ENCODE data around the gene PTPRN2. TPM values are rescaled to one million over a fixed set of nuclear protein-coding genes. Genes with fewer than 3 reads are reported as not detected.

Gene PTPRN2
- polyA plus RNA-seq, 2 donors = 0.37 to 0.40 TPM

- Histone ChIP-seq H3K4me1 (ENCODE audit: control insufficient read depth in 2 of 2, insufficient read depth in 2 of 2, low read length in 1 of 2) (no peaks in the 10 kb centered on the region), H3K9me3 (ENCODE audit: control insufficient read depth in 2 of 2, insufficient read depth in 1 of 2, low read depth in 1 of 2, low read length in 1 of 2) (peaks cover 0 to 12% of the 10 kb centered on the region in 2 donors), H3K27me3 (ENCODE audit: control insufficient read depth in 1 of 2, insufficient read depth in 2 of 2, low read length in 2 of 2) (no peaks in the 10 kb centered on the region), H3K36me3 (ENCODE audit: control insufficient read depth in 2 of 2, insufficient read depth in 2 of 2, low read length in 1 of 2) (no peaks in the 10 kb centered on the region), H3K27ac (ENCODE audit: low read depth in 2 of 2, low read length in 1 of 2) (no peak overlapping the region), H3K4me3 (ENCODE audit: low read depth in 1 of 2, low read length in 2 of 2) (no peak overlapping the region)
- 84 to 87% methylated on average over 14 of the region's 14 CpGs for WGBS, 2 donors
These were observed 339.7 kb downstream of the PTPRN2 start for GRCh38 chr7:158247758-158248487.

- no peaks in the 10 kb centered on the region for H3K36me3 ChIP-seq (ENCODE audit: control insufficient read depth in 2 of 2, insufficient read depth in 2 of 2, low read length in 1 of 2)
- H3K27ac ChIP-seq (ENCODE audit: low read depth in 2 of 2, low read length in 1 of 2) = no peak overlapping the region
- 85% methylated on average over 28 of the region's 28 CpGs for WGBS, 2 donors
- H3K27me3 ChIP-seq (ENCODE audit: control insufficient read depth in 1 of 2, insufficient read depth in 2 of 2, low read length in 2 of 2) = no peaks in the 10 kb centered on the region
- H3K4me1 ChIP-seq (ENCODE audit: control insufficient read depth in 2 of 2, insufficient read depth in 2 of 2, low read length in 1 of 2) = no peaks in the 10 kb centered on the region
- H3K9me3 ChIP-seq (ENCODE audit: control insufficient read depth in 2 of 2, insufficient read depth in 1 of 2, low read depth in 1 of 2, low read length in 1 of 2) = peaks cover 0 to 9% of the 10 kb centered on the region in 2 donors
- H3K4me3 ChIP-seq (ENCODE audit: low read depth in 1 of 2, low read length in 2 of 2) = no peak overlapping the region
These were observed 340.5 kb downstream of the PTPRN2 start for GRCh38 chr7:158246960-158247673.

GRCh38 chr7:158246272-158246959, 341.2 kb downstream of the PTPRN2 start:
- Histone ChIP-seq H3K4me1 (ENCODE audit: control insufficient read depth in 2 of 2, insufficient read depth in 2 of 2, low read length in 1 of 2) (no peaks in the 10 kb centered on the region), H3K9me3 (ENCODE audit: control insufficient read depth in 2 of 2, insufficient read depth in 1 of 2, low read depth in 1 of 2, low read length in 1 of 2) (peaks cover 0 to 9% of the 10 kb centered on the region in 2 donors), H3K4me3 (ENCODE audit: low read depth in 1 of 2, low read length in 2 of 2) (no peak overlapping the region), H3K27me3 (ENCODE audit: control insufficient read depth in 1 of 2, insufficient read depth in 2 of 2, low read length in 2 of 2) (no peaks in the 10 kb centered on the region), H3K27ac (ENCODE audit: low read depth in 2 of 2, low read length in 1 of 2) (no peak overlapping the region), H3K36me3 (ENCODE audit: control insufficient read depth in 2 of 2, insufficient read depth in 2 of 2, low read length in 1 of 2) (no peaks in the 10 kb centered on the region)
- WGBS, 2 donors = 89 to 91% methylated on average over 24 of the region's 24 CpGs

GRCh38 chr7:158245724-158246041, 341.9 kb downstream of the PTPRN2 start:
- Histone ChIP-seq H3K27ac (ENCODE audit: low read depth in 2 of 2, low read length in 1 of 2) (no peak overlapping the region), H3K36me3 (ENCODE audit: control insufficient read depth in 2 of 2, insufficient read depth in 2 of 2, low read length in 1 of 2) (no peaks in the 10 kb centered on the region), H3K9me3 (ENCODE audit: control insufficient read depth in 2 of 2, insufficient read depth in 1 of 2, low read depth in 1 of 2, low read length in 1 of 2) (peaks cover 0 to 9% of the 10 kb centered on the region in 2 donors), H3K4me1 (ENCODE audit: control insufficient read depth in 2 of 2, insufficient read depth in 2 of 2, low read length in 1 of 2) (no peaks in the 10 kb centered on the region), H3K4me3 (ENCODE audit: low read depth in 1 of 2, low read length in 2 of 2) (no peak overlapping the region), H3K27me3 (ENCODE audit: control insufficient read depth in 1 of 2, insufficient read depth in 2 of 2, low read length in 2 of 2) (no peaks in the 10 kb centered on the region)
- 95 to 97% methylated on average over 12 of the region's 12 CpGs for WGBS, 2 donors

- Histone ChIP-seq H3K4me1 (ENCODE audit: control insufficient read depth in 2 of 2, insufficient read depth in 2 of 2, low read length in 1 of 2) (no peaks in the 10 kb centered on the region), H3K4me3 (ENCODE audit: low read depth in 1 of 2, low read length in 2 of 2) (no peak overlapping the region), H3K27ac (ENCODE audit: low read depth in 2 of 2, low read length in 1 of 2) (no peak overlapping the region), H3K9me3 (ENCODE audit: control insufficient read depth in 2 of 2, insufficient read depth in 1 of 2, low read depth in 1 of 2, low read length in 1 of 2) (peaks cover 0 to 9% of the 10 kb centered on the region in 2 donors), H3K36me3 (ENCODE audit: control insufficient read depth in 2 of 2, insufficient read depth in 2 of 2, low read length in 1 of 2) (no peaks in the 10 kb centered on the region), H3K27me3 (ENCODE audit: control insufficient read depth in 1 of 2, insufficient read depth in 2 of 2, low read length in 2 of 2) (no peaks in the 10 kb centered on the region)
- WGBS, 2 donors = 95 to 96% methylated on average over 40 of the region's 40 CpGs
These were observed 342.5 kb downstream of the PTPRN2 start for GRCh38 chr7:158244873-158245723.

- Histone ChIP-seq H3K36me3 (ENCODE audit: control insufficient read depth in 2 of 2, insufficient read depth in 2 of 2, low read length in 1 of 2) (no peaks in the 10 kb centered on the region), H3K4me3 (ENCODE audit: low read depth in 1 of 2, low read length in 2 of 2) (no peak overlapping the region), H3K27me3 (ENCODE audit: control insufficient read depth in 1 of 2, insufficient read depth in 2 of 2, low read length in 2 of 2) (no peaks in the 10 kb centered on the region), H3K9me3 (ENCODE audit: control insufficient read depth in 2 of 2, insufficient read depth in 1 of 2, low read depth in 1 of 2, low read length in 1 of 2) (peaks cover 0 to 5% of the 10 kb centered on the region in 2 donors), H3K27ac (ENCODE audit: low read depth in 2 of 2, low read length in 1 of 2) (no peak overlapping the region), H3K4me1 (ENCODE audit: control insufficient read depth in 2 of 2, insufficient read depth in 2 of 2, low read length in 1 of 2) (no peaks in the 10 kb centered on the region)
- WGBS, 2 donors = 95% methylated on average over 4 of the region's 4 CpGs
These were observed 343.2 kb downstream of the PTPRN2 start for GRCh38 chr7:158244430-158244829.

GRCh38 chr7:158241919-158242318, 345.7 kb downstream of the PTPRN2 start:
- Histone ChIP-seq H3K27ac (ENCODE audit: low read depth in 2 of 2, low read length in 1 of 2) (no peak overlapping the region), H3K27me3 (ENCODE audit: control insufficient read depth in 1 of 2, insufficient read depth in 2 of 2, low read length in 2 of 2) (no peaks in the 10 kb centered on the region), H3K4me1 (ENCODE audit: control insufficient read depth in 2 of 2, insufficient read depth in 2 of 2, low read length in 1 of 2) (peaks cover 0 to 2% of the 10 kb centered on the region in 2 donors), H3K4me3 (ENCODE audit: low read depth in 1 of 2, low read length in 2 of 2) (no peak overlapping the region), H3K36me3 (ENCODE audit: control insufficient read depth in 2 of 2, insufficient read depth in 2 of 2, low read length in 1 of 2) (no peaks in the 10 kb centered on the region), H3K9me3 (ENCODE audit: control insufficient read depth in 2 of 2, insufficient read depth in 1 of 2, low read depth in 1 of 2, low read length in 1 of 2) (peaks cover 0 to 4% of the 10 kb centered on the region in 2 donors)
- WGBS, 2 donors = 81 to 83% methylated on average over 7 of the region's 7 CpGs

GRCh38 chr7:158240801-158241200, 346.8 kb downstream of the PTPRN2 start:
- 76 to 84% methylated on average over 3 of the region's 3 CpGs for WGBS, 2 donors
- H3K27ac ChIP-seq (ENCODE audit: low read depth in 2 of 2, low read length in 1 of 2) = no peak overlapping the region
- H3K4me3 ChIP-seq (ENCODE audit: low read depth in 1 of 2, low read length in 2 of 2) = no peak overlapping the region
- no peaks in the 10 kb centered on the region for H3K36me3 ChIP-seq (ENCODE audit: control insufficient read depth in 2 of 2, insufficient read depth in 2 of 2, low read length in 1 of 2)
- H3K9me3 ChIP-seq (ENCODE audit: control insufficient read depth in 2 of 2, insufficient read depth in 1 of 2, low read depth in 1 of 2, low read length in 1 of 2) = peaks cover 0 to 8% of the 10 kb centered on the region in 2 donors
- peaks cover 0 to 2% of the 10 kb centered on the region in 2 donors for H3K4me1 ChIP-seq (ENCODE audit: control insufficient read depth in 2 of 2, insufficient read depth in 2 of 2, low read length in 1 of 2)
- no peaks in the 10 kb centered on the region for H3K27me3 ChIP-seq (ENCODE audit: control insufficient read depth in 1 of 2, insufficient read depth in 2 of 2, low read length in 2 of 2)
